Iris pigment epithelial cell (primary cell): ENCODE data around the gene PKN3.
"Not testable (repeated sequence)": the region's sequence is repeated elsewhere in the genome, so short reads cannot be mapped to it uniquely, and the experiment has no call there.

Source experiments
- DNase-seq: peaks from one replicate; pipeline ENCODE4 v3.0.0-alpha.2; 2011; ENCODE audit warnings: low read depth

Gene PKN3

GRCh38 chr9:128693738-128694137, 8.6 kb upstream of the PKN3 start:
- DNase-seq: not testable (repeated sequence)

- no peak for DNase-seq
Measured at GRCh38 chr9:128694344-128694743, 8.0 kb upstream of the PKN3 start.

GRCh38 chr9:128696923-128697707, 5.2 kb upstream of the PKN3 start:
- DNase-seq: no peak

GRCh38 chr9:128699096-128699795, 3.1 kb upstream of the PKN3 start:
- DNase-seq: not testable (repeated sequence)

- no peak for DNase-seq
Measured at GRCh38 chr9:128701227-128701854, 962 bp upstream of the PKN3 start.

- no peak for DNase-seq
Measured at GRCh38 chr9:128702949-128703615, 779 bp downstream of the PKN3 start.

- no peak for DNase-seq
Measured at GRCh38 chr9:128703616-128704355, 1.5 kb downstream of the PKN3 start.

GRCh38 chr9:128704356-128704670, 2.0 kb downstream of the PKN3 start:
- DNase-seq: no peak

- no peak for DNase-seq
Measured at GRCh38 chr9:128705051-128705965, 3.0 kb downstream of the PKN3 start.

GRCh38 chr9:128706045-128706444, 3.7 kb downstream of the PKN3 start:
- DNase-seq: no peak

- DNase-seq: no peak
Measured at GRCh38 chr9:128706671-128707381, 4.5 kb downstream of the PKN3 start.

GRCh38 chr9:128707446-128707845, 5.1 kb downstream of the PKN3 start:
- no peak for DNase-seq

- DNase-seq: no peak
Measured at GRCh38 chr9:128712451-128713410, 10.4 kb downstream of the PKN3 start.

GRCh38 chr9:128713411-128713780, 11.1 kb downstream of the PKN3 start:
- DNase-seq: no peak

- DNase-seq: no peak
Measured at GRCh38 chr9:128713941-128714573, 11.8 kb downstream of the PKN3 start.

- no peak for DNase-seq
Measured at GRCh38 chr9:128714586-128715435, 12.5 kb downstream of the PKN3 start.

GRCh38 chr9:128715436-128715750, 13.1 kb downstream of the PKN3 start:
- no peak for DNase-seq
